Stimulated activated CD4-positive, alpha-beta T cell treated with anti-CD3 and anti-CD28 coated beads, Interleukin-1b, Interleukin-23, amount 100 ng/mL, for 48 hours (primary cell): ENCODE results near the gene PLBD2.
A peak's percentile ranks its signal among the peaks of the same experiment; 100 is the strongest.

Source experiments
- DNase-seq: peaks from one replicate; pipeline ENCODE4 v3.0.0-alpha.2; 2020

The PLBD2 gene

GRCh38 chr12:113422030-113422885 lies 63.9 kb downstream of the PLBD2 start, which contains the start of gene SDSL:
Gene SDSL, plus strand, starts transcription at chr12:113422380. Its CDS starts 5,603 bp downstream, at chr12:113427983.
- peak; percentile 45 for DNase-seq

GRCh38 chr12:113422886-113423669 lies 64.7 kb downstream of the PLBD2 start:
- no peak for DNase-seq

GRCh38 chr12:113424456-113424855 lies 66.1 kb downstream of the PLBD2 start:
- DNase-seq = no peak

GRCh38 chr12:113424915-113425823 lies 66.8 kb downstream of the PLBD2 start:
- peak; percentile 57 for DNase-seq

GRCh38 chr12:113425960-113426453 lies 67.6 kb downstream of the PLBD2 start:
- no peak for DNase-seq

GRCh38 chr12:113427882-113428281 lies 69.5 kb downstream of the PLBD2 start:
- DNase-seq = no peak

- no peak for DNase-seq
These were observed 70.1 kb downstream of the PLBD2 start for GRCh38 chr12:113428482-113428881.

- no peak for DNase-seq
These were observed 74.6 kb downstream of the PLBD2 start for GRCh38 chr12:113432986-113433385.

- no peak for DNase-seq
These were observed 77.0 kb downstream of the PLBD2 start for GRCh38 chr12:113435367-113435766.

GRCh38 chr12:113436586-113436985 lies 78.2 kb downstream of the PLBD2 start:
- no peak for DNase-seq

GRCh38 chr12:113436993-113437728 lies 78.8 kb downstream of the PLBD2 start:
- DNase-seq = no peak

GRCh38 chr12:113437729-113438100 lies 79.3 kb downstream of the PLBD2 start:
- no peak for DNase-seq

GRCh38 chr12:113438523-113439300 lies 80.3 kb downstream of the PLBD2 start:
- DNase-seq = no peak

- no peak for DNase-seq
These were observed 80.9 kb downstream of the PLBD2 start for GRCh38 chr12:113439301-113439597.

- DNase-seq = no peak
These were observed 81.2 kb downstream of the PLBD2 start for GRCh38 chr12:113439606-113440030.

GRCh38 chr12:113440336-113440735 lies 81.9 kb downstream of the PLBD2 start:
- no peak for DNase-seq
